ENCODE results near the gene ANKRD39.

ANKRD39 gene

GRCh38 chr2:96831679-96832078, 26.1 kb downstream of the ANKRD39 start:
- no peak for DNase-seq (ENCODE audit: low read depth in 3 of 3, low spot score in 1 of 3)

- DNase-seq (ENCODE audit: low read depth in 3 of 3, low spot score in 1 of 3) = no peak
These were observed 27.7 kb downstream of the ANKRD39 start for GRCh38 chr2:96830044-96830562.

DNA sequence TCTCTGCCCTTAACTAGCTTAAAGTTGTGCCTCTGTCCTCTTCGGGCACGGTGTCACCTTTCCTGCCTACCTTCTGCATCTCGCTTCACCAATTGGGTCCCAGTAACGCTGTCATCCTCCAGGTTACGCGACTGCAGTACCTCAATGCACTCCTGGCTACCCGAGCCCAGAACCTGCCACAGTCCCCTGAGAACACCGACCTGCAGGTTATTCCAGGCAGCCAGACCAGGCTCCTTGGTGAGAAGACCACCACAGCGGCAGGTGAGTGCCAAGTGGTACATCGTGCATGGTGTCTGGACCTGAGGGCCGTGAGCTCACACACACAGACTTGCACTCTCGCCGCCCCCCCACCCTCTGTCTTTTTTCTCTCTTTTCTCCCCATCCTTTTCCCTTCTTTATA, 28.9 kb downstream of the ANKRD39 start:
- DNase-seq (ENCODE audit: low read depth in 3 of 3, low spot score in 1 of 3) = no peak

DNA sequence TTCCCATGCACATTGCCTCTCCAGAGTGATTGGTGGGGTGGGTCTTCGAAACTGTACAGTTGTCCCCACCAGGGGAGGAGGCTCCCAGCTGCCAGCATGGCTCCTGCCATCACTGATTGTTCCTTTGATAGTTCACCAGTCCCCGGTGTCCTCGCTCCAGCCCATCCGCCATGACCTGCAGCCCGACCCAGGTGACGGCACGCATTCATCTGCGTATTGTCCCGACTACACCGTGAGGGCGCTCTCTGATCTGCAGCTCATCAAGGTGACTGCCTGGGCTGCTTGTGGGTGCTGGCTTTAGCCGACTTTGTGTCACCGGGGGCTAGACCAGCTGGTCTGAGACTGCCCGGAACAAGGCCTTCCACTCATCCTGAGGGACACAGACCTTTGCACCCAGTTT, 29.4 kb downstream of the ANKRD39 start:
- no peak for DNase-seq (ENCODE audit: low read depth in 3 of 3, low spot score in 1 of 3)

- no peak for DNase-seq (ENCODE audit: low read depth in 3 of 3, low spot score in 1 of 3)
These were observed 31.1 kb downstream of the ANKRD39 start for GRCh38 chr2:96826546-96827278.

DNA sequence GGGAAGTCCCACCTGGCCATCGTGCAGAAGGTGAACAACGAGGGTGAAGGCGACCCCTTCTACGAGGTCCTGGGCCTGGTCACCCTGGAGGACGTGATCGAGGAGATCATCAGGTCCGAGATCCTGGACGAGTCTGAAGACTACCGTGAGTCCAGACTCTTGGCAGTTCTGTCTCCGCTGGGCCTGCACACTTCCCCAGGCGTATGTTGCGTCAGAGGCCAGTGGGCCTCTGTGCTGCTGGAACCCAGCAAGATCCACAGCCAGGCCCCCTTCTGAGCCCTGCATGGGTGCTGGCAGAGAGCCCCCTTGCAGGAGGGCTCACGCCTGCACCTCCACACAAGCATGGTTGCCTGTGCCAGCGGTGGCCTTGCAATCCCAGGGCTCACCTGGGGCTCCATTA, 32.8 kb downstream of the ANKRD39 start:
- DNase-seq (ENCODE audit: low read depth in 3 of 3, low spot score in 1 of 3) = no peak

DNA sequence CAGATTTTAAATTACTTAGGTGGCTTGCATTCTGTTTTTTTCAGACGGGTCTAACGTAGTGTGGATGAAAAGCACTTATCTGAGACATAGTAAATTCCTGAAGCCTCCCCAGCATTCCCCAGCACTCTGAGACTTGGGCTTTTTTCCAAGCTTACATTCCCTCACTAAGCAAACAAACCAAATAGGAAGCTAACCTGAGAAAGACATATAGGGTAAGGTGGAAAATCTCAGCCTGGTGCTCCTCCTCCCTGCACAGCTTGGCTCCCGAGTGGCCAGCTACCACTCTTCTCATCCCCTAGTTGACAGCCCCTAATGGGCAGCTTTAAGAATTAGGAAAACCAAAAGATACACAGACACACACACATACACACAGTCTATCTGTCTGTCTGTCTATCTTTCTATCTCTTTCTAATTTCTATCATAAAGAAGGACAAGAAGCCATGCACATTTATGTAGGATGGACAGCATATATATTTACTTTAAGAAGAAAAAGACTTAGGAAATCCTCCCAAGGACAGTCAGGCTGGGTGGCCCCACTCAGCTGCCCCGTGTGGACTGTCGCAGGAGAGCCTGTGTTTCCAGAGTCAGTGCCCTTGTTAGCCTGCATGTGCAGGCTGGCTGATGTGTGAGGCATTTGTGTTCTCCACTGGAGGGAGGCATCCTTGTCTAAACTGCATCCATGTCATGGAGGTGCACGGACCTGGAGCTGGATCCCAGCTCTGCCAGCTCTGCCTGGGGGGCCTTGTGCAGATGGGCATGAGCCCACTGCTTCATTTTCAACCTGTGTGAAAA, 33.5 kb downstream of the ANKRD39 start:
- DNase-seq (ENCODE audit: low read depth in 3 of 3, low spot score in 1 of 3) = no peak

DNA sequence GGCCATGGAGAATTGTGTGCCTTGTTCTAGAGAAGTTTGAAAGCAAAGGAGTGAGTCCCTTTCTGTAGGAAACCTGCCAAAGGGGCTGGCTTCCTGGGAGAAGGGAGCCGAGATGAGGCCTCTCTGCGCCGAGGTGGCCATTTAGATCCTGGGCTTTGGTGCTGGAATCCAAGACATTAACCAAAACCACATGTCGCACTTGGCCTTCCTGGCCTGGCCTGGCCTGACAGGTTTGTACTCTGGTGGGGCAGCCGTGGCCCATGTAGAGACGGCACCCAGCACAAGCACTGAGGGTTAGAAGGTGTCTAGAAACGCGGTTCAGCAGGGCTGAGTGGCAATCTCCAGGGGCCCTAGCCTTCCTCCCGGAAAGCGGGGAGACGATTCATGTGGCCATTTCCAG, 34.6 kb downstream of the ANKRD39 start:
- no peak for DNase-seq (ENCODE audit: low read depth in 3 of 3, low spot score in 1 of 3)

GRCh38 chr2:96822786-96823185, 35.0 kb downstream of the ANKRD39 start:
- no peak for DNase-seq (ENCODE audit: low read depth in 3 of 3, low spot score in 1 of 3)

GRCh38 chr2:96821113-96821675, 36.6 kb downstream of the ANKRD39 start:
- DNase-seq (ENCODE audit: low read depth in 3 of 3, low spot score in 1 of 3) = no peak

- DNase-seq (ENCODE audit: low read depth in 3 of 3, low spot score in 1 of 3) = no peak
These were observed 37.8 kb downstream of the ANKRD39 start for GRCh38 chr2:96819876-96820511.

DNA sequence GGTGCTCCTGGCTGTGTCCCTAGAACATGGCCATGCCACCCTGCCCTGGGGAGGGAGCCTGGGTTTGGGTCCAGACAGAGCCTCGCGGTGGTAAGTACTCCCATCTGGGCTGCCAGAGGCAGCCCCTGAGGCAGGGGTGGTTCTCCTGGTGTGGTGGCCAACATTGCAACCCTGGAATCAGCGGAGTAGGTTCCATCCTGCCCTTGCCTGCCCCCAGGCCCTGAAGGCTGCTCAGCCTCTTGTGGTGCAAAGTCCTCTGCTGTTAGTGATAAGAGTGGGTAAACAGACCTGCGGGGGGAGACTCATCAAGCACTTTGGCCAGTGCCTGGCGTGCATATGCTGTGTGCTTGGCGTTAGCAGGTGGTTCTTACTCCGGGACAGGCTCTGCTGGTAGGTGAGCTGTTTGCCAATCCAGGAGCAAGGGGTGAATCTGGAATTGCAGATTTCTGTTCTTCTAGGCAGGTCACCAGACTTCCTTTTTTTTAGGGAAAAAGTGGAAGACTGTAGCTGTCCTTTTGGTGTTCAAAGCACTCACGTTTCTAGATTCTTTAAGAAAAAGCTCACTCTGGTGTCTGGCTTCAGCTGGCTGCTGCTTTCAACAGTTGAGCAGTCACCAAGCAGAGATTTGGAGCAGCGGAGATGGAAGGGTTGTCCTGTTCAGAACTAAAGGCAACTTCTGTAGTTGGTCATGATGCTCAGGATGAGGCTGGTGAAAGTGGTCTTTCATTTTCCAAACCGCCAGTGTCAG, 38.5 kb downstream of the ANKRD39 start:
- no peak for DNase-seq (ENCODE audit: low read depth in 3 of 3, low spot score in 1 of 3)

GRCh38 chr2:96817882-96818281, 39.9 kb downstream of the ANKRD39 start:
- no peak for DNase-seq (ENCODE audit: low read depth in 3 of 3, low spot score in 1 of 3)

GRCh38 chr2:96816836-96817702, 40.7 kb downstream of the ANKRD39 start:
- DNase-seq (ENCODE audit: low read depth in 3 of 3, low spot score in 1 of 3) = no peak

- DNase-seq (ENCODE audit: low read depth in 3 of 3, low spot score in 1 of 3) = peak; percentile 91 to 95 (median 92)
These were observed 41.5 kb downstream of the ANKRD39 start, which contains the start of gene CNNM3 for GRCh38 chr2:96816127-96816835. CNNM3 (plus strand) TSS chr2:96816268; CDS start chr2:96816278, 10 bp downstream.

DNA sequence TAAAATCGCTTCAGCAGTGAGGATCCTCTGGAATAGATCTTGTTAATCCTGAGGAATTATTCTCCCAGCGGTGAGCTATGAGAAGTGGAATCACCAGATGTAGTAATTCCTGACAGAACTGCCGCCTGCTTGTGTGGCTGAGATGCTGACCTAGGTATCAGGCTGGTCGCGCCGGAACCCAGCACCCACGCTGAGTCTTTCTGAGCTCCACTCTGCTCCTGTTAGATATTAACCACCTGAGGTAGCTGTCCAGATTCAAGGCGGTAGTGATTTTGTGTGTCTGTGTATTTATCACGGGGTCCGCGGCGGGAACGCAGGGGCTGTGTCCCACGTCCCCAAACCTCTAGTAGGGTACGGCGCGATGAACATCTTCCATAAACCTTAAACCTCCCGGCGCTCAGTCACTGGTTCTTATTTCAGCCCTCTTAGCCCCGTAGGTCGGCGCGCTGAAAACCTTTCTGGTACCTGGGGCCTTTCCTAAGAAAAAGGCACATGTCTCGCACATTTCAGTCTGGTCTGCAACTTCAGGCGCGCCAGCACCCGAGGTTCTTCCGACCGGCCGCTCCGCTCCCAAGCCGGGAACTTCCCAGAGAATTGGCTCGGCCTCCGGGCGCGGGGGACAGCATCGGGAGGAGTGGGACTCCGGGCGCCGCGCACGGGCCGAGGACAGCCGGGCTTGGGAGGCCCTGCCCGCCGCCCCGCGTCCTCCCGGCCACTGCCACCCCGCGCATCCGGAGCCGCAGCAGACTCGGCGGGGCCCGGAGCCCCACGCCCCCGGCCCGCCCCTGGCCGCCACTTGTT, 42.3 kb downstream of the ANKRD39 start:
- no peak for DNase-seq (ENCODE audit: low read depth in 3 of 3, low spot score in 1 of 3)

DNA sequence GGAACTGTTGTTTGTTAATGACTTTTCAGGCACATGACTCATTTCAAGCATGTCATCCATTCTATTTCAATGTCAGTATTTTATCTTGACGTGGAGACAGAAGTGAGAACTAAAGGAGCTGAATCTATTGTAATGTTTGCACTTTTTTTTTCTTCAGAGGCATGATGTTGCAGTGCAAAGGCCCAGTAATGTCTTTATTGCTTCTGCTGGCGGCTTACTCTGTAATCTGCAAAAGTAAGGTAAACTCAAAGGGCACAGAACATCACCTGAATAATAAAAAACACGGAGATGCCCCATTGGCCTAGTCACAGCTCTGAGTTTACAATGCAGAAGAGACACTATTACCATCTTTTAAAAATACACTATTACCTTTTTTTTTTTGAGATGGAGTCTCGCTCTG, 44.2 kb downstream of the ANKRD39 start:
- no peak for DNase-seq (ENCODE audit: low read depth in 3 of 3, low spot score in 1 of 3)

- DNase-seq (ENCODE audit: low read depth in 3 of 3, low spot score in 1 of 3) = no peak
These were observed 45.9 kb downstream of the ANKRD39 start for GRCh38 chr2:96811917-96812316.
